ENCODE measurements around the gene KIZ.

The KIZ gene

GRCh38 chr20:21114584-21114983 lies 11.3 kb upstream of the KIZ start:
- no peak for TF ChIP-seq CTCF (IDR thresholded peaks at IDR 0.05)
- no peak overlapping the region for H3K4me3 ChIP-seq
- DNase-seq (ENCODE audit: low spot score): no peak
- no peak overlapping the region for H3K27ac ChIP-seq

GRCh38 chr20:21117521-21117920 lies 8.4 kb upstream of the KIZ start:
- TF ChIP-seq CTCF (IDR thresholded peaks at IDR 0.05): no peak
- H3K27ac ChIP-seq: no peak overlapping the region
- no peak for DNase-seq (ENCODE audit: low spot score)
- no peak overlapping the region for H3K4me3 ChIP-seq

GRCh38 chr20:21118138-21118537 lies 7.7 kb upstream of the KIZ start:
- TF ChIP-seq CTCF (IDR thresholded peaks at IDR 0.05): no peak
- H3K27ac ChIP-seq: no peak overlapping the region
- no peak overlapping the region for H3K4me3 ChIP-seq
- DNase-seq (ENCODE audit: low spot score): no peak

- TF ChIP-seq CTCF (IDR thresholded peaks at IDR 0.05): no peak
- Histone ChIP-seq H3K27ac (no peak overlapping the region), H3K4me3 (no peak overlapping the region)
- DNase-seq (ENCODE audit: low spot score): no peak
Measured at GRCh38 chr20:21118782-21119181, 7.1 kb upstream of the KIZ start.

- no peak overlapping the region for H3K27ac ChIP-seq
- TF ChIP-seq CTCF (IDR thresholded peaks at IDR 0.05): no peak
- no peak overlapping the region for H3K4me3 ChIP-seq
- DNase-seq (ENCODE audit: low spot score): no peak
Measured at GRCh38 chr20:21124190-21124589, 1.7 kb upstream of the KIZ start.

- no peak for DNase-seq (ENCODE audit: low spot score)
- Histone ChIP-seq H3K4me3 (peak overlapping the region; percentile 98), H3K27ac (peak overlapping the region; percentile 39 to 86)
- TF ChIP-seq CTCF (IDR thresholded peaks at IDR 0.05): no peak
Measured at GRCh38 chr20:21125072-21125848, 622 bp upstream of the KIZ start.

GRCh38 chr20:21126581-21126870 lies 644 bp downstream of the KIZ start:
- TF ChIP-seq CTCF (IDR thresholded peaks at IDR 0.05): no peak

More at GRCh38 chr20:21126581-21126870, 644 bp downstream of the KIZ start:
- Histone ChIP-seq H3K4me3 (peak overlapping the region; percentile 98), H3K27ac (peak overlapping the region; percentile 84 to 86)
- no peak for DNase-seq (ENCODE audit: low spot score)
